Tibial nerve (tissue), 3 donors: ENCODE data around the gene CASS4.

Experiments
- EP300 ChIP-seq, 2 donors: sonication (generic); formaldehyde crosslinking; IDR thresholded peaks; one replicate each; pipeline ENCODE4 v1.6.1; 2017; ENCODE audit warnings: antibody characterized with exemption in 2 of 2, mild to moderate bottlenecking in 1 of 2
- POLR2A ChIP-seq, 2 donors: fragments of 450-650 bp; IDR thresholded peaks; one replicate each; pipeline ENCODE4 v1.6.1; 2017; ENCODE audit warnings: antibody characterized with exemption in 2 of 2, mild to moderate bottlenecking in 2 of 2, moderate library complexity in 2 of 2

GRCh38 chr20:56392881-56393482, 19.1 kb upstream of the CASS4 start:
- no peak for TF ChIP-seq POLR2A (IDR thresholded peaks at IDR 0.05)
- TF ChIP-seq EP300 (IDR thresholded peaks at IDR 0.05) = no peak
